GM18951 (cell line): ENCODE results near the gene CA12.
"Not testable (repeated sequence)": the region's sequence is repeated elsewhere in the genome, so short reads cannot be mapped to it uniquely, and the experiment has no call there.

Experiments
- POLR2A ChIP-seq: IDR thresholded peaks from 4 replicates; pipeline ENCODE4 v1.6.1; 2011; ENCODE audit warnings: mild to moderate bottlenecking; ENCODE audit not compliant: insufficient read length, insufficient read depth; ENCODE audit errors: extremely low read depth
- in situ Hi-C: fragments of 300-500 bp; cut with MboI; formaldehyde crosslinking; loops from one replicate; pipeline ENCODE4 v1.12.0; 2022; ENCODE audit warnings: low sequenced_read_pairs, mixed read lengths, inconsistent platforms; ENCODE audit not compliant: unreplicated experiment

CA12 gene

GRCh38 chr15:63335543-63336240 lies 46.0 kb downstream of the CA12 start:
- no peak for TF ChIP-seq POLR2A
- in situ Hi-C loops = no loop called here

- in situ Hi-C loops = no loop called here
- no peak for TF ChIP-seq POLR2A
Measured at GRCh38 chr15:63334821-63335220, 46.8 kb downstream of the CA12 start.

GRCh38 chr15:63332367-63333124 lies 49.1 kb downstream of the CA12 start:
- in situ Hi-C loops = no loop called here
- no peak for TF ChIP-seq POLR2A

GRCh38 chr15:63331456-63331855 lies 50.2 kb downstream of the CA12 start:
- in situ Hi-C loops = no loop called here
- no peak for TF ChIP-seq POLR2A

- no peak for TF ChIP-seq POLR2A
- in situ Hi-C loops = no loop called here
Measured at GRCh38 chr15:63330926-63331325, 50.7 kb downstream of the CA12 start.

- in situ Hi-C loops = no loop called here
- TF ChIP-seq POLR2A = no peak
Measured at GRCh38 chr15:63329567-63330350, 51.9 kb downstream of the CA12 start.

GRCh38 chr15:63327648-63328421 lies 53.8 kb downstream of the CA12 start:
- in situ Hi-C loops = no loop called here
- TF ChIP-seq POLR2A = no peak

GRCh38 chr15:63324770-63325169 lies 56.9 kb downstream of the CA12 start:
- TF ChIP-seq POLR2A = no peak
- in situ Hi-C loops = no loop called here

- in situ Hi-C loops = no loop called here
- no peak for TF ChIP-seq POLR2A
Measured at GRCh38 chr15:63323798-63324563, 57.7 kb downstream of the CA12 start.

- TF ChIP-seq POLR2A = no peak
- in situ Hi-C loops = no loop called here
Measured at GRCh38 chr15:63322541-63322940, 59.1 kb downstream of the CA12 start.

GRCh38 chr15:63321462-63321861 lies 60.2 kb downstream of the CA12 start:
- in situ Hi-C loops = no loop called here
- no peak for TF ChIP-seq POLR2A

- in situ Hi-C loops = not testable (repeated sequence)
Measured at GRCh38 chr15:63320981-63321380, 60.7 kb downstream of the CA12 start.

GRCh38 chr15:63320446-63320845 lies 61.2 kb downstream of the CA12 start:
- in situ Hi-C loops = not testable (repeated sequence)
